ENCODE measurements around the gene DAB1. TPM values are rescaled to one million over a fixed set of nuclear protein-coding genes. Genes with fewer than 3 reads are reported as not detected.

DAB1 gene
- total RNA-seq, 1 donor from 2014 or later = 19.1 TPM

- no peak overlapping the region for H3K4me3 Mint-ChIP-seq (ENCODE audit: unreplicated experiment)
- H3K27ac Mint-ChIP-seq (ENCODE audit: unreplicated experiment) = no peak overlapping the region
- no peaks in the 10 kb centered on the region for H3K9me3 Mint-ChIP-seq (ENCODE audit: unreplicated experiment)
- DNase-seq (ENCODE audit: low spot score) = no peak
- H3K27me3 Mint-ChIP-seq (ENCODE audit: unreplicated experiment) = no peaks in the 10 kb centered on the region
- H3K4me1 Mint-ChIP-seq (ENCODE audit: unreplicated experiment) = peaks cover 21% of the 10 kb centered on the region
- no peaks in the 10 kb centered on the region for H3K36me3 Mint-ChIP-seq (ENCODE audit: low read depth, unreplicated experiment)
- TF ChIP-seq CTCF (IDR thresholded peaks at IDR 0.05; ENCODE audit: unreplicated experiment) = no peak
Observed at GRCh38 chr1:57340334-57341070, 83.4 kb downstream of the DAB1 start.

- H3K4me3 Mint-ChIP-seq (ENCODE audit: unreplicated experiment) = no peak overlapping the region
- H3K27me3 Mint-ChIP-seq (ENCODE audit: unreplicated experiment) = no peaks in the 10 kb centered on the region
- no peak for DNase-seq (ENCODE audit: low spot score)
- no peaks in the 10 kb centered on the region for H3K36me3 Mint-ChIP-seq (ENCODE audit: low read depth, unreplicated experiment)
- no peaks in the 10 kb centered on the region for H3K9me3 Mint-ChIP-seq (ENCODE audit: unreplicated experiment)
- no peak overlapping the region for H3K27ac Mint-ChIP-seq (ENCODE audit: unreplicated experiment)
- no peak for TF ChIP-seq CTCF (IDR thresholded peaks at IDR 0.05; ENCODE audit: unreplicated experiment)
- H3K4me1 Mint-ChIP-seq (ENCODE audit: unreplicated experiment) = peaks cover 30% of the 10 kb centered on the region
Observed at GRCh38 chr1:57337623-57338022, 86.2 kb downstream of the DAB1 start.

GRCh38 chr1:57336793-57337192 is 87.1 kb downstream of the DAB1 start:
- Mint-ChIP-seq H3K27me3 (ENCODE audit: unreplicated experiment) (no peaks in the 10 kb centered on the region), H3K4me1 (ENCODE audit: unreplicated experiment) (peaks cover 29% of the 10 kb centered on the region), H3K27ac (ENCODE audit: unreplicated experiment) (no peak overlapping the region), H3K4me3 (ENCODE audit: unreplicated experiment) (no peak overlapping the region), H3K36me3 (ENCODE audit: low read depth, unreplicated experiment) (no peaks in the 10 kb centered on the region), H3K9me3 (ENCODE audit: unreplicated experiment) (no peaks in the 10 kb centered on the region)
- TF ChIP-seq CTCF (IDR thresholded peaks at IDR 0.05; ENCODE audit: unreplicated experiment) = no peak
- no peak for DNase-seq (ENCODE audit: low spot score)

GRCh38 chr1:57331620-57332019 is 92.2 kb downstream of the DAB1 start:
- Mint-ChIP-seq H3K27ac (ENCODE audit: unreplicated experiment) (no peak overlapping the region), H3K9me3 (ENCODE audit: unreplicated experiment) (no peaks in the 10 kb centered on the region), H3K27me3 (ENCODE audit: unreplicated experiment) (no peaks in the 10 kb centered on the region), H3K4me3 (ENCODE audit: unreplicated experiment) (no peak overlapping the region), H3K4me1 (ENCODE audit: unreplicated experiment) (peaks cover 19% of the 10 kb centered on the region), H3K36me3 (ENCODE audit: low read depth, unreplicated experiment) (no peaks in the 10 kb centered on the region)
- no peak for TF ChIP-seq CTCF (IDR thresholded peaks at IDR 0.05; ENCODE audit: unreplicated experiment)
- DNase-seq (ENCODE audit: low spot score) = no peak

- Mint-ChIP-seq H3K9me3 (ENCODE audit: unreplicated experiment) (no peaks in the 10 kb centered on the region), H3K27ac (ENCODE audit: unreplicated experiment) (no peak overlapping the region), H3K36me3 (ENCODE audit: low read depth, unreplicated experiment) (no peaks in the 10 kb centered on the region), H3K4me3 (ENCODE audit: unreplicated experiment) (no peak overlapping the region), H3K4me1 (ENCODE audit: unreplicated experiment) (peaks cover 5% of the 10 kb centered on the region), H3K27me3 (ENCODE audit: unreplicated experiment) (peaks cover 2% of the 10 kb centered on the region)
- DNase-seq (ENCODE audit: low spot score) = no peak
- no peak for TF ChIP-seq CTCF (IDR thresholded peaks at IDR 0.05; ENCODE audit: unreplicated experiment)
Observed at GRCh38 chr1:57329937-57330336, 93.9 kb downstream of the DAB1 start.

Measured in endothelial cell (in vitro differentiated cells).